Mucosa of descending colon (tissue), 3 donors: ENCODE results near the gene MAPK12. TPM values are rescaled to one million over a fixed set of nuclear protein-coding genes. Genes with fewer than 3 reads are reported as not detected.

Experiments
- ATAC-seq: fragments of 200-7000 bp; cut with Tn5 transposase; one replicate; pipeline ENCODE4 v1.9.1; 2020; ENCODE audit warnings: mild to moderate bottlenecking, moderate library complexity
- DNase-seq, 3 donors: peaks; one replicate each; pipeline ENCODE4 v3.0.0-alpha.2; 2020
- H3K36me3 ChIP-seq: fragments of 200-600 bp; one replicate; pipeline ENCODE4 v1.8.0; 2021; ENCODE audit warnings: low read depth, mild to moderate bottlenecking
- H3K4me1 ChIP-seq: fragments of 200-600 bp; one replicate; pipeline ENCODE4 v1.8.0; 2021; ENCODE audit warnings: low read depth, mild to moderate bottlenecking
- H3K4me3 ChIP-seq: fragments of 200-600 bp; one replicate; pipeline ENCODE4 v1.8.0; 2021; ENCODE audit warnings: mild to moderate bottlenecking
- H3K9me3 ChIP-seq: fragments of 200-600 bp; one replicate; pipeline ENCODE4 v1.8.0; 2021; ENCODE audit warnings: mild to moderate bottlenecking
- CTCF ChIP-seq: fragments of 200-600 bp; IDR thresholded peaks from one replicate; pipeline ENCODE4 v1.8.0; 2022; ENCODE audit warnings: antibody characterized with exemption, mild to moderate bottlenecking
- intact Hi-C, 2 donors: fragments of 100-400 bp; cut with DNase I in 1 of 2; cut with micrococcal nuclease in 1 of 2; formaldehyde crosslinking; loops; one replicate each; pipeline versions ENCODE4 v1.11.0 to v1.11.1; 2022; cut with DNase I, micrococcal nuclease
- total RNA-seq, 3 donors: library from RNA; stranded (reverse); fragmentation: NEBNext Ultra II Directional in 2 of 3; extraction: Animal tissue kit (Norgen Biotek cat#: 25700) in 2 of 3; gene quantifications; one replicate each; pipeline versions ENCODE4 v1.2.1 to v1.2.4, GENCODE V29; 2021 to 2023
- donor health status: DM: no; HTN: no; CAD: no; lungs with moderate emphysema.
- donor health status: DM: no; HTN: no; CAD: no.
- donor health status: DM: no; HTN: yes; CAD: no.

Gene MAPK12
- total RNA-seq, 3 donors from 2014 or later, result 2.3 to 6.5 (median 5.2) TPM

DNA sequence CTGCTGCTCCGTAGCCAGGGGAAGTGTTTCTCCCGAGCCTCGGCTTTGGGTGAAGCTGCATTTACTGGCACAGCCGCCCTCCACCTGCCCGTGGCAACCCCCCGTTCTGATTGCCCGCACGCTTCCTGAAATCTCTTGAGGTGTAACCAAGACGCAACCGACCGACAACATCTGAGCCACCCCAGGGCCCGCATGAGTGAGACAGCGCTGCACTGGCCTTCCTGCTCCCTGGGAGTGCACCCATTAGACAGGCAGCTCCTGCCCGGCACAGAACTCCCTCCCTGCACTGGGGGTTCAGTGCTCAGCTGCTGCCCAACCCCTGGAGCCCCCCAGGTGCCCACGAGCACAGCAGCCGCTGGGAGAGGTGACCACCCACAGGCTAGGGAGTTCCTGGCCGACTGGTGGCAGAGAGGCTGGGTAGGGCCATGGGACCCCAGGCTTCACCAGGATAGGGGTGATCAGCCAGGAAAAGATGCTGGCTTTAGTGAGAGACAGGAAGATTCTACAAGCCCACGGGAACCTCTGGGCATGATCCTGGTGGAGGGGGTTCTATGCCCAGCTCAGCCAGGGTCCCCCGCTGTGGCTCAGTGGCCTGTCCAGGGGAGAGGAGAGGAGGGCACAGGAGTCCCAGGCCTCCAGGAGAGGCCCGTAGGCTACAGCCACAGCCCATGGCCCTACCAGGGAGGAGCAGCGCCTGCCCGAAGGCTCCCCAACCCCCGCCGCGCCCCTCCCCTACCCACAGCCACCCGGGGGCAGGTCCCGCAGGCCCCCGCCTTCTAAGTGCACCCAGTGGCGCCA, 31.4 kb upstream of the MAPK12 start:
- DNase-seq (no peak), ATAC-seq (peak; percentile 10)
- Histone ChIP-seq H3K9me3 (no peaks in the 10 kb centered on the region), H3K36me3 (no peaks in the 10 kb centered on the region), H3K4me1 (peaks cover 40% of the 10 kb centered on the region), H3K4me3 (no peak overlapping the region)
- intact Hi-C loops, result no loop called here
- TF ChIP-seq CTCF, result no peak

- H3K4me3 ChIP-seq, result no peak overlapping the region
- intact Hi-C loops, result no loop called here
- no peaks in the 10 kb centered on the region for H3K9me3 ChIP-seq
- ATAC-seq (no peak), DNase-seq (no peak)
- peaks cover 8% of the 10 kb centered on the region for H3K36me3 ChIP-seq
- TF ChIP-seq CTCF, result no peak
- peaks cover 26% of the 10 kb centered on the region for H3K4me1 ChIP-seq
Observed at GRCh38 chr22:50289942-50290630, 28.6 kb upstream of the MAPK12 start.

DNA sequence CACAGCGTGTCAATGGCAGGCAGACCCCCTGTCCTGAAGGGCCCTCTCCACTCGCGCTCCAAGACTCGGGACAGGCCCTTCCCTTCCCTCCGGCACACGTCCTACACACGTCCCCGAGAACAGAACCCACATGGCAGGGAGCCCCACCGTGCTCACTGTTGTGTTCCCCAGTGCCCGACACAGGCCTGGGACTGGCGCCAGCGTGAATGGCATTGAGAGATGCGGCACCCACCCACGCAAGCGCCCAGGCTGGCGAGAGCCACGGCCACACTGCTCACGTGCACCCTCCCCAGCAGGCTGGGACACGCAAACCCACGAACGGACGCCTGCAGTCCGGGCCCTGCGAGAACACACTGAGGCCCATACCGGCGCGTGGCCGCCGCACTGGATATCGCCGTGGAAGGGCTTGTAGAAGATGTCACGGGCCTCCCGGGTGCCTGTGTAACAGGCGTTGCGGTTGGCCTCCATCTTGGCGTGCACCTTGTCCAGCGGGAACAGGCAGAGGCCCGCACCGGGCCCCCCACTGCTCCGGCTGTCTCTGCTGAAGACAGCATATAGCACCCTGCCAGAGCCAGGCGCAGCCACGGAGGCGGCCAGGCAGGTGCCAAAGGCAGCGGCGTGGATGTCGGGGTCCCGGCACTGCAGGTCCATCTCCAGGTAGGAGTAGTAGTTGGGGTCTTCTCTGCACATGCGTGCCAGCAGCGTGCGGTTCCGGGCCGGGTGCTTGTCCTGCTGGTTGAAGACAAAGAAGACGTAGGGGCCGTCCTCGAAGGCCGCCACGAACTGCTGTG, 27.9 kb upstream of the MAPK12 start:
- DNase-seq (no peak), ATAC-seq (no peak)
- H3K4me1 ChIP-seq, result peaks cover 20% of the 10 kb centered on the region
- TF ChIP-seq CTCF, result no peak
- no peak overlapping the region for H3K4me3 ChIP-seq
- intact Hi-C loops, result no loop called here
- no peaks in the 10 kb centered on the region for H3K9me3 ChIP-seq
- H3K36me3 ChIP-seq, result peaks cover 8% of the 10 kb centered on the region

DNA sequence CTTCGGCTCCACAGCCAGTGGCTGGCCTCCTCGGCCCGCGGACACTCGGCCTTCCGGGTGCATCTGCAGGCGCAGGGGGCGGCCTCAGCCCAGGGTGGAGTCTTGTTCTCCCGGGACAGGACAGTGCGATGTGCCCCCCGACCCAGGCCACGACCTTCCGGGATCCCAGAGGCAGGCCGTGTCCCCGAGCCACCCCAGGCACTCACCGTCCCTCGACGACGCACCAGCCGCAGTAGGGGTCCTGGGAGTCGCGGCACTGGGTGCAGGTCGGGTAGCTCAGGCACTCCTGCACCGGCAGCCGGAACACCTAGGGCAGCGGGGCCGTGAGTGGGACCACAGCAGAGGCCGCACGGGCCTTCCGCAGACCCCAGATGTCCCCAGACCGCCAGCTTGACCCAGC, 26.2 kb upstream of the MAPK12 start:
- ATAC-seq, result no peak
- Histone ChIP-seq H3K36me3 (peaks cover 12% of the 10 kb centered on the region), H3K4me3 (no peak overlapping the region), H3K9me3 (no peaks in the 10 kb centered on the region), H3K4me1 (peaks cover 5% of the 10 kb centered on the region)
- DNase-seq, result no peak
- intact Hi-C loops, result no loop called here
- no peak for TF ChIP-seq CTCF

DNA sequence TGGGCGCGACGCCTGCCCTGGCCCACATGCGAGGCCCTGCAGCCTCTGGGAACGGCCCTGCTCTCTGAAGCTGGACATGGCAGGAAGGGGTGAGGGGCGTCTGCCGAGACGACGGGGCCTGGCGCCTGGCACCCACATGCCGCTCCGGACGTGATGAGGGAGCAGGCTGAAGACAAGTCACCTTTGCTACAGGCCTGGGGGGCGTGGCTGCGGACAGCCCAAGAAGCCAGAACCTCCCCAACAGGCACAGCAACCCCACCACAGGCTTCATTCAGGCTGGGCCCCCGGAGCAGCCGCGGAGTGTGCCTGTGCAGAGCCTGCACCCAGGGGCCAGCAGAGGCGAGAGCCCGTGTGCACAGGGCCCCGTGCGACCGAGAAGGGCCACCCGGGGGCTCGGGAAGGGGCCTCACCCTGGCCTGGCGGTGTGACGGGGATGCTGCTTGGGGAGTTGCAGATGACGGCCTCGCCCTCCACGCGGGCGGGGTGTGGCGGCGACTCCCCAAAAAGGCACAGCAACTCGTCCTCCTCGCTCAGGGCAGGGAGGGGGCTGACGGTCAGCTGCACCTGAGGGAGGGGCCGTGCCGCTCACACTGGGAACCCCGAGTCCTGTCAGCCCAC, 25.3 kb upstream of the MAPK12 start:
- no peaks in the 10 kb centered on the region for H3K9me3 ChIP-seq
- TF ChIP-seq CTCF, result no peak
- no peak overlapping the region for H3K4me3 ChIP-seq
- DNase-seq (no peak), ATAC-seq (no peak)
- no peaks in the 10 kb centered on the region for H3K4me1 ChIP-seq
- intact Hi-C loops, result no loop called here
- peaks cover 12% of the 10 kb centered on the region for H3K36me3 ChIP-seq
